ENCODE measurements around the gene SCGB2B2.

Gene SCGB2B2, protein sequence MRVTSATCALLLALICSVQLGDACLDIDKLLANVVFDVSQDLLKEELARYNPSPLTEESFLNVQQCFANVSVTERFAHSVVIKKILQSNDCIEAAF

DNA sequence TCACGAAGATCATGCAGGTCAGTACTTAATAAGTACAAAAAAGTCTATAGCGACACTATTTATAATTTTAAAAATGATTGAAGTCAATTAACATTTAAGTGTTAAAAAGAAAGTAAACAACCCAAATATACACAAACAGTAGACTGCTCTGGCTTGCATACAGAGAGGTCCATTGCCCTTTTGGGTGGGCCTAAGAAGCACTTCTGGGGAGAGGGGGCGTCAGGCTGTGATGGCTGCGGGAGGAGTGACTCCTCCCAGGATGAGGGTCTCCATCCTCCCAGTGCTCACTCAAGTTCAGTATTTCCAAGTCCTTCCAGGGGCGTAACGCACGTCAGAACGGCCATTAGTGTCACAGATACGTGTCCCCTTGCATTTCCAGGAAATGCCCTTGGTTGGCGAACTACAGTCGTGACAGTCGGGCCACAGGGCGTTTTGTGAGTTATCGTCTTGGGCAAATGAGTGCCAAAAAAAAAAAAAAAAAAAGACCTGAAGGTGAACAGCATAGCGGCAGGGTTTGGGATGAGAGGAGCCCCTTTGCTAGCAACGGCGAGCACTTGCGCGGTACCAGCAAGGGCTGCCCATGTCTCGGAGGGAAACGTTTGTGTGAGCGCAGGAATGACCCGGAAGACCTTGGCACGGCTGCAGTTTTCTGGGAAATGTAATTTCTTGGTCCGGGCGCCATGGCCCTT lies at the start of gene SCGB2B2:
Gene SCGB2B2 (minus strand): TSS at position 463 of the 689 bp plus-strand sequence. CDS start 82,596 bp downstream, outside the sequence.
- H3K36me3 ChIP-seq (ENCODE audit: control insufficient read depth in 1 of 2, insufficient read depth in 2 of 2, low read length in 2 of 2): peaks cover 18 to 26% of the 10 kb centered on the region in 2 donors
- H3K27ac ChIP-seq (ENCODE audit: low read depth, low read length): peak within 1 kb of the TSS; percentile 96
- peaks cover 6 to 11% of the 10 kb centered on the region in 2 donors for H3K4me1 ChIP-seq (ENCODE audit: control insufficient read depth in 1 of 2, insufficient read depth in 2 of 2, low read length in 2 of 2)
- peak within 1 kb of the TSS; percentile 86 to 89 for H3K9ac ChIP-seq (ENCODE audit: low read depth in 1 of 2, low read length in 2 of 2)
- H3K27me3 ChIP-seq (ENCODE audit: control insufficient read depth in 1 of 2, insufficient read depth in 2 of 2, low read length in 2 of 2): no peaks in the 10 kb centered on the region
- H3K9me3 ChIP-seq (ENCODE audit: control insufficient read depth in 1 of 2, low read length in 2 of 2): peaks cover 5 to 26% of the 10 kb centered on the region in 2 donors
- H3K4me3 ChIP-seq (ENCODE audit: low read depth in 1 of 2, low read length in 2 of 2): peak within 1 kb of the TSS; percentile 90 to 94

DNA sequence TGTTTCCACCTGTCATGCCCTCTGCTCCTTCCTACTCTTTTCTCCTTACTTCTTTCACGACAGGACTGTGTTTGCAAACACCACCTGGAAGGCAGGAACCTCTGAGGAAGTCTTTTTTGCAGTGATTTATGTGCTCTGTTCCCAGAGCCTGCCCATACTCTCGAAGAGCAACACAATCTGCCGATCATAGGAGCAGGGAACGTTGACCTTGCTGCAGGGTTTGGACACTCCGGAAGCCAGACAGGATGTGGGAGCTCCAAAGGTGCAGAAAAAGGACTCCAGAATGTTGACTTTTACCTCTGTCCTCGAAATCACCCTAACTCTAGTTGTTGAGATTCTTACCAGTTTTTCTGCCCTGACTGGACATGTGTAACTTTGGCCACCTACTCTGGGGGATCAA lies 48.4 kb upstream of the SCGB2B2 start:
- Histone ChIP-seq H3K9ac (ENCODE audit: low read depth in 1 of 2, low read length in 2 of 2) (no peak overlapping the region), H3K9me3 (ENCODE audit: control insufficient read depth in 1 of 2, low read length in 2 of 2) (no peaks in the 10 kb centered on the region), H3K36me3 (ENCODE audit: control insufficient read depth in 1 of 2, insufficient read depth in 2 of 2, low read length in 2 of 2) (no peaks in the 10 kb centered on the region), H3K4me3 (ENCODE audit: low read depth in 1 of 2, low read length in 2 of 2) (no peak overlapping the region), H3K4me1 (ENCODE audit: control insufficient read depth in 1 of 2, insufficient read depth in 2 of 2, low read length in 2 of 2) (no peaks in the 10 kb centered on the region), H3K27me3 (ENCODE audit: control insufficient read depth in 1 of 2, insufficient read depth in 2 of 2, low read length in 2 of 2) (no peaks in the 10 kb centered on the region), H3K27ac (ENCODE audit: low read depth, low read length) (no peak overlapping the region)

DNA sequence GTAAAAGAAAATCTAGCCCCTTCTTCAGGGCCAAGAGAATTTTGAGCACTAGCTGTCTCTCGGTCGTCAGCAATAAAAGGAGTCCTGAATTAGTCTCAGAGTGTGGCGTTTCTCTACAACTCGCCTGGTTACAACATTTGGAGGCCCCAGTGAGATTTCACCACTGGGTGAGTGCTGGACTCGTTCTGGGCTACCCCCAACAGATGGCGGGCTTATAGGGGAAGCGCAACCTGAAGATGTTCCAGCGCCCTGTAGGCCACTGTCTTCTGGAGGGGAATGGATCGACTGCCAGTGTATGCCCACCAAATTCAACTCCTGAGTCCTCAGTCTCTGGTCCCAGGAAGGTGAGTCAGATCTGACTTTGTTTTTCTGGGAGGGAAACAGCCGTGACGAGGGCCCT lies 45.4 kb upstream of the SCGB2B2 start:
- no peak overlapping the region for H3K9ac ChIP-seq (ENCODE audit: low read depth in 1 of 2, low read length in 2 of 2)
- H3K4me1 ChIP-seq (ENCODE audit: control insufficient read depth in 1 of 2, insufficient read depth in 2 of 2, low read length in 2 of 2): no peaks in the 10 kb centered on the region
- H3K27ac ChIP-seq (ENCODE audit: low read depth, low read length): no peak overlapping the region
- H3K27me3 ChIP-seq (ENCODE audit: control insufficient read depth in 1 of 2, insufficient read depth in 2 of 2, low read length in 2 of 2): no peaks in the 10 kb centered on the region
- no peaks in the 10 kb centered on the region for H3K36me3 ChIP-seq (ENCODE audit: control insufficient read depth in 1 of 2, insufficient read depth in 2 of 2, low read length in 2 of 2)
- H3K9me3 ChIP-seq (ENCODE audit: control insufficient read depth in 1 of 2, low read length in 2 of 2): no peaks in the 10 kb centered on the region
- H3K4me3 ChIP-seq (ENCODE audit: low read depth in 1 of 2, low read length in 2 of 2): no peak overlapping the region

DNA sequence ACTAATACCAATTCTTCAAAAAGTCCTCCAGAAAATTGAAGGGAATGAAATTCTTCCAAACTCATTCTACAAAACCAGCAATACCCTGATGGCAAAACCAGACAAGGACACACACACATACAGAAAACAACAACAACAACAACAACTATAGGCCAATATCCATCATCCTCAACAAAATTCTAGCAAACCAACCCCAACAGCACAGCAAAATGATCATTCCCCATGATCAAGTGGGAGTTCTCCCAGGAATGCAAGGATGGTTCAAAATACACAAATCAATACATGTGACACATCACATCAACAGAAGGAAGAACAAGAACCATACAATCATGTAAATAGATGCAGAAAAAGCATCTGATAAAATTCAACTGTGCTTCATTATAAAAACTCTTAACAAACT lies 38.4 kb upstream of the SCGB2B2 start:
- H3K27me3 ChIP-seq (ENCODE audit: control insufficient read depth in 1 of 2, insufficient read depth in 2 of 2, low read length in 2 of 2): no peaks in the 10 kb centered on the region
- H3K9ac ChIP-seq (ENCODE audit: low read depth in 1 of 2, low read length in 2 of 2): no peak overlapping the region
- H3K4me1 ChIP-seq (ENCODE audit: control insufficient read depth in 1 of 2, insufficient read depth in 2 of 2, low read length in 2 of 2): no peaks in the 10 kb centered on the region
- H3K36me3 ChIP-seq (ENCODE audit: control insufficient read depth in 1 of 2, insufficient read depth in 2 of 2, low read length in 2 of 2): no peaks in the 10 kb centered on the region
- no peak overlapping the region for H3K27ac ChIP-seq (ENCODE audit: low read depth, low read length)
- H3K9me3 ChIP-seq (ENCODE audit: control insufficient read depth in 1 of 2, low read length in 2 of 2): peaks cover 0 to 21% of the 10 kb centered on the region in 2 donors
- no peak overlapping the region for H3K4me3 ChIP-seq (ENCODE audit: low read depth in 1 of 2, low read length in 2 of 2)

DNA sequence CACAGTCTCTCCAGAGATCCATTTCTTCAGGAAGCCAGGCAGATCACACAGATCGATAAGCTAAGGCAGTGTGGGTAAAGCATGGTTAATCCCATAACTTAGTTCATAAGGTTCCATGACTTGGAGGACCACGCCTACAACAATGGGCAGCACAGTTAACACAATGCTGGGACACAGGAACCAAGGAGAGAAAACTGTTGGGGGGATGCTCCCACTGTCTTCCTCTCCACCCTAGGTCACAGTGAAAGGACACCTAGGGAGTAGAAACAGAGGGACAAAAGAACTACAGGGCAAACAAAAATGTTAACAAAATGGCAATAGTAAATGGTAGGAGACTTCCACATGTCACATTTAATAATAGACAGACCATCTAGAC lies 36.3 kb upstream of the SCGB2B2 start:
- H3K36me3 ChIP-seq (ENCODE audit: control insufficient read depth in 1 of 2, insufficient read depth in 2 of 2, low read length in 2 of 2): no peaks in the 10 kb centered on the region
- no peaks in the 10 kb centered on the region for H3K4me1 ChIP-seq (ENCODE audit: control insufficient read depth in 1 of 2, insufficient read depth in 2 of 2, low read length in 2 of 2)
- no peak overlapping the region for H3K27ac ChIP-seq (ENCODE audit: low read depth, low read length)
- H3K9me3 ChIP-seq (ENCODE audit: control insufficient read depth in 1 of 2, low read length in 2 of 2): peaks cover 0 to 21% of the 10 kb centered on the region in 2 donors
- no peak overlapping the region for H3K9ac ChIP-seq (ENCODE audit: low read depth in 1 of 2, low read length in 2 of 2)
- no peaks in the 10 kb centered on the region for H3K27me3 ChIP-seq (ENCODE audit: control insufficient read depth in 1 of 2, insufficient read depth in 2 of 2, low read length in 2 of 2)
- H3K4me3 ChIP-seq (ENCODE audit: low read depth in 1 of 2, low read length in 2 of 2): no peak overlapping the region

DNA sequence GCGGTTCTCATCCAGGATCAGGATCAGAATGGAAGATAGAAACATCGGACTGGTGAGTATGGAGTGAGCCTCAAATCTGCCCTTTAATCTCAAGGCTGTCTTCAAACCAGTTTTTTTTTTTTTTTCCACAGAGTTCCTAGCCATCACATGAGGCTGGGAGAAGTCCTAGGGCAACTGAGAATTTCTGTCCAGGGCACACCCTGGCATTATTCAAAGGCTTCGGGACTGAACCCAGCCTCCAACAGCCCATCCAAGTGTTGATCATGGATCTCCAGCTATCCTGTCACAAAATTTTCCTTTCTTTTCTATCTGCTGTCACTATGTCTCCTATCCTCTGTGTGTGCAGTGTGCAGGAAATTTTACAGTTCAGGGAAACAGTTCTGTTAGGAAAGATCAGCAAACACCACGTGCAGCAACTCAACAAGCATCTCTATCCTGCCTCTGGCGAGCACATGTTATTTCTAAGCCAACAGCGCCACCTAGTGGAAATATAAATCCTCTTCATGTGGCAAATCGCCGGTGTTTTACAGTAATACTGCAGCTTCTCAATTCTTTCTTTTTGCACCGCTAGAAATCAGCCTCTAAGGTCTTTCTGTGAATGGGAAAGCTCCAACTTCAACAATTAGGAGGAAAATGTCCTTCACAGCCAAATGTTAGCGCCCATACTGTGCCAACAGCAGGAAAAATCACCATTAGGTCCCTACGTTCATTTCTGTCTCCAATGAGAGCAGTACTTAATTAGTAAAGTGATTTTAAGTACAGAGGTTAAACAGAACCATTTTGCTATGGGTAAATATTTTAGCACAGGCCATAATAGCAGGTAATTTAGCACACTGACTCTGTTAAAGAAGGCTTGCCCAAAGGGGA lies 35.7 kb upstream of the SCGB2B2 start:
- H3K27ac ChIP-seq (ENCODE audit: low read depth, low read length): no peak overlapping the region
- no peaks in the 10 kb centered on the region for H3K27me3 ChIP-seq (ENCODE audit: control insufficient read depth in 1 of 2, insufficient read depth in 2 of 2, low read length in 2 of 2)
- no peaks in the 10 kb centered on the region for H3K36me3 ChIP-seq (ENCODE audit: control insufficient read depth in 1 of 2, insufficient read depth in 2 of 2, low read length in 2 of 2)
- no peaks in the 10 kb centered on the region for H3K4me1 ChIP-seq (ENCODE audit: control insufficient read depth in 1 of 2, insufficient read depth in 2 of 2, low read length in 2 of 2)
- H3K9ac ChIP-seq (ENCODE audit: low read depth in 1 of 2, low read length in 2 of 2): no peak overlapping the region
- no peak overlapping the region for H3K4me3 ChIP-seq (ENCODE audit: low read depth in 1 of 2, low read length in 2 of 2)
- H3K9me3 ChIP-seq (ENCODE audit: control insufficient read depth in 1 of 2, low read length in 2 of 2): peaks cover 0 to 21% of the 10 kb centered on the region in 2 donors

DNA sequence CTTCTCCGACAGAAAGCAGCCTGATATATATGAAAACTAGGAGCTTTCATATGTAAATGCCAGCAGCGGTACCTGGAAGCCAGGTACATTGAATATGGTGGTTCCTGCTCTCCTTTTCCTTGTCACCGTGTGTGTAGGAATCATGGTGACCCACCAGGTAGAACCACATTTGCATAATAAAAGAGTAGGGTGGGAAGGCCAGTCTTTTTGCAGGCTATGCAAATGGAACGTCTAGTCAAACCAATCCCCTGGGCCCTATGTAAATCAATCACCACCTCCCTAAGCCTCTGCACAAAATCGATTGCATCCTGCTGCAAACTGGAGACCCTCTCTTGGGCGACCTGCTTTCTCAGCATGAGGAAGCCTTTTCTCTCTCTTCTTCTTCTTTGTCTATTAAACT lies 34.9 kb upstream of the SCGB2B2 start:
- Histone ChIP-seq H3K36me3 (ENCODE audit: control insufficient read depth in 1 of 2, insufficient read depth in 2 of 2, low read length in 2 of 2) (no peaks in the 10 kb centered on the region), H3K4me3 (ENCODE audit: low read depth in 1 of 2, low read length in 2 of 2) (no peak overlapping the region), H3K27me3 (ENCODE audit: control insufficient read depth in 1 of 2, insufficient read depth in 2 of 2, low read length in 2 of 2) (no peaks in the 10 kb centered on the region), H3K9me3 (ENCODE audit: control insufficient read depth in 1 of 2, low read length in 2 of 2) (peaks cover 0 to 21% of the 10 kb centered on the region in 2 donors), H3K27ac (ENCODE audit: low read depth, low read length) (no peak overlapping the region), H3K9ac (ENCODE audit: low read depth in 1 of 2, low read length in 2 of 2) (no peak overlapping the region), H3K4me1 (ENCODE audit: control insufficient read depth in 1 of 2, insufficient read depth in 2 of 2, low read length in 2 of 2) (no peaks in the 10 kb centered on the region)

DNA sequence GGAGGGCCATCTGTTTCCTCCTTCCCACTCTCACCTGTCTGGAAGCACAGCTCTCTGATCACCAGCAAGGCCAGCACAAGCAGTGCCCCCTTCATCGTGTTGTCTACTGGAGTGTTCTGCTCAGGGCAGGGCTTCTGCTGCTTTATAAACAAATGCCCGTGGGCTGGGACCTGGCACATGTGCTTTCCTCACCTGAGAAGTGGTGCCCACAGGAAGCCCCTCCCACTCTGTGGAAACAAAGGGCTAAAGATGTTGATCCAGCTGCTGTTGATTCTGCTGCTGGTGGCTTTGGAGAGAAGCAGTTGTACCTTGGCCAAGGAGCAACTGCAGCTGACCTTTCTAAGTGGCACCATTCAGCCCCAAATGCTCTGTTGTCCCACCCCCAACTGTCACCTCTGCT lies 30.7 kb upstream of the SCGB2B2 start:
- no peaks in the 10 kb centered on the region for H3K36me3 ChIP-seq (ENCODE audit: control insufficient read depth in 1 of 2, insufficient read depth in 2 of 2, low read length in 2 of 2)
- no peaks in the 10 kb centered on the region for H3K9me3 ChIP-seq (ENCODE audit: control insufficient read depth in 1 of 2, low read length in 2 of 2)
- H3K27me3 ChIP-seq (ENCODE audit: control insufficient read depth in 1 of 2, insufficient read depth in 2 of 2, low read length in 2 of 2): no peaks in the 10 kb centered on the region
- H3K27ac ChIP-seq (ENCODE audit: low read depth, low read length): no peak overlapping the region
- no peak overlapping the region for H3K4me3 ChIP-seq (ENCODE audit: low read depth in 1 of 2, low read length in 2 of 2)
- no peaks in the 10 kb centered on the region for H3K4me1 ChIP-seq (ENCODE audit: control insufficient read depth in 1 of 2, insufficient read depth in 2 of 2, low read length in 2 of 2)
- no peak overlapping the region for H3K9ac ChIP-seq (ENCODE audit: low read depth in 1 of 2, low read length in 2 of 2)

DNA sequence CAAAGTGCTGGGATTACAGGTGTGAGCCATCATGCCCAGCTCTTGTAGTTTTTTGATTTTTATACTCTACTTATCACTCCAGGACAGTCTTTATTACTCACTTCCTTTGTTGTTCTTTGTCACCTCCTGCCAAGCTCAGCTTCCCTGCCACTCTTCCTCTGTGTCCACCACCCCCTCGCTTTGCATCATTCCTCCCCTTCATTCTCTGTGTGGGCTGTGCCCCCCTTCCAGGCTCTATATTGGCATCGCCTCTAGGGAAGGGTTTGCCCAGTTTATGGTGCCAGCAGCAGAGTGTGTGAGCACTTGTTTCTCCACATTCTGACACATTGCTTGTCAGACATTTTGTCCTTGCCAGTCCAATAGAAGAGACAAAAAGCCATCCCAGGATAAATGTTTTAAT lies 15.6 kb upstream of the SCGB2B2 start:
- Histone ChIP-seq H3K4me1 (ENCODE audit: control insufficient read depth in 1 of 2, insufficient read depth in 2 of 2, low read length in 2 of 2) (no peaks in the 10 kb centered on the region), H3K4me3 (ENCODE audit: low read depth in 1 of 2, low read length in 2 of 2) (no peak overlapping the region), H3K9me3 (ENCODE audit: control insufficient read depth in 1 of 2, low read length in 2 of 2) (peaks cover under 1 to 2% of the 10 kb centered on the region in 2 donors), H3K27me3 (ENCODE audit: control insufficient read depth in 1 of 2, insufficient read depth in 2 of 2, low read length in 2 of 2) (no peaks in the 10 kb centered on the region), H3K36me3 (ENCODE audit: control insufficient read depth in 1 of 2, insufficient read depth in 2 of 2, low read length in 2 of 2) (no peaks in the 10 kb centered on the region), H3K9ac (ENCODE audit: low read depth in 1 of 2, low read length in 2 of 2) (no peak overlapping the region), H3K27ac (ENCODE audit: low read depth, low read length) (no peak overlapping the region)

DNA sequence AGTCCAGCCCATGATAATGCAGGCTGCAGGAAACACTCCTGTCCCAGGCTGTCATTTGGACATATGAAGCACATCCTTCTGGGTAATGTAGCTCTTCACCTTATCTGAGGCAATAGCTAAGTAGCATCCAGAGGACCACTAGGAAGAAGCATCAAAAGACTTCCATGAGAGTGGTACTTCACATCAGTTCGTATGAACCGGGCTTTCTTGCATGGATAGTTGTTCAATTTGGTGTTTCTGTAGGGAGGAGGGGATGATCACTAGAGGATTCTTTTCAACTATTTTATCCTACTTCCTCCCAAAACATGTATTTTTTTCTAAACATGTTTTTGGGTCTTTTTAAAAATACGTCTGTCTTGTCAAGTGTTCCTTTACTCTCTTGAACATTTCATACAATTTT lies 13.4 kb upstream of the SCGB2B2 start:
- no peak overlapping the region for H3K9ac ChIP-seq (ENCODE audit: low read depth in 1 of 2, low read length in 2 of 2)
- H3K4me3 ChIP-seq (ENCODE audit: low read depth in 1 of 2, low read length in 2 of 2): no peak overlapping the region
- H3K27me3 ChIP-seq (ENCODE audit: control insufficient read depth in 1 of 2, insufficient read depth in 2 of 2, low read length in 2 of 2): no peaks in the 10 kb centered on the region
- H3K36me3 ChIP-seq (ENCODE audit: control insufficient read depth in 1 of 2, insufficient read depth in 2 of 2, low read length in 2 of 2): no peaks in the 10 kb centered on the region
- no peaks in the 10 kb centered on the region for H3K4me1 ChIP-seq (ENCODE audit: control insufficient read depth in 1 of 2, insufficient read depth in 2 of 2, low read length in 2 of 2)
- peaks cover 11 to 22% of the 10 kb centered on the region in 2 donors for H3K9me3 ChIP-seq (ENCODE audit: control insufficient read depth in 1 of 2, low read length in 2 of 2)
- no peak overlapping the region for H3K27ac ChIP-seq (ENCODE audit: low read depth, low read length)
